Endometrial microvascular endothelial cells (primary cell): ENCODE data around the gene TAF1C. TPM values are rescaled to one million over a fixed set of nuclear protein-coding genes. Genes with fewer than 3 reads are reported as not detected.

ENCODE experiments used
- in situ Hi-C: cut with HindIII; loops from 2 replicates; pipeline ENCODE4 v1.10.0; 2017; ENCODE audit warnings: low sequenced_read_pairs, low pct_unique_long_range_greater_than_20kb; ENCODE audit errors: inconsistent ontology term
- total RNA-seq: library from RNA; depleted of rRNA; stranded (reverse); fragments of >200 nt; gene quantifications from one replicate; pipeline ENCODE4 v1.2.3, GENCODE V29; 2015; ENCODE audit errors: inconsistent ontology term

Gene TAF1C
- total RNA-seq, 1 donor from 2014 or later = 51.9 TPM

- in situ Hi-C loops = no loop called here
These were observed 47.8 kb downstream of the TAF1C start for GRCh38 chr16:84138824-84139627.

- in situ Hi-C loops = no loop called here
These were observed 48.4 kb downstream of the TAF1C start for GRCh38 chr16:84138500-84138823.

GRCh38 chr16:84137769-84138357, 49.0 kb downstream of the TAF1C start:
- in situ Hi-C loops = no loop called here

- in situ Hi-C loops = no loop called here
These were observed 49.6 kb downstream of the TAF1C start for GRCh38 chr16:84137287-84137686.

- in situ Hi-C loops = no loop called here
These were observed 50.3 kb downstream of the TAF1C start for GRCh38 chr16:84136331-84137125.

GRCh38 chr16:84132527-84133285, 54.2 kb downstream of the TAF1C start:
- in situ Hi-C loops = no loop called here

- in situ Hi-C loops = no loop called here
These were observed 55.7 kb downstream of the TAF1C start for GRCh38 chr16:84131117-84131516.

Other genes starting within 250 kb of the TAF1C start
- gene OSGIN1, start 233.8 kb downstream of the TAF1C start, total RNA-seq = 11.1 TPM
- gene NECAB2, start 218.8 kb downstream of the TAF1C start, total RNA-seq = not detected
- not detected for gene SLC38A8, start 144.3 kb downstream of the TAF1C start, total RNA-seq
- gene MBTPS1, start 70.1 kb downstream of the TAF1C start, total RNA-seq = 135 TPM
- gene HSDL1, start 41.9 kb downstream of the TAF1C start, total RNA-seq = 20.6 TPM
- gene DNAAF1, start 41.7 kb downstream of the TAF1C start, total RNA-seq = not detected
- gene ADAD2, start 4.1 kb upstream of the TAF1C start, total RNA-seq = not detected
- gene KCNG4, start 53.0 kb upstream of the TAF1C start, total RNA-seq = not detected
- gene WFDC1, start 107.8 kb upstream of the TAF1C start, total RNA-seq = 0.37 TPM
- gene ATP2C2, start 181.5 kb upstream of the TAF1C start, total RNA-seq = not detected